Measurements from ENCODE around the gene UBE2S. TPM values are rescaled to one million over a fixed set of nuclear protein-coding genes. Genes with fewer than 3 reads are reported as not detected.

The UBE2S gene
- total RNA-seq, 3 donors from 2014 or later (not counting 1 experiment from before 2014, with no cell fraction given) = 60.2 to 107 (median 63.9) TPM

GRCh38 chr19:55390461-55390880 lies 17.1 kb downstream of the UBE2S start:
- Histone ChIP-seq H3K9me3 (ENCODE audit: control insufficient read depth, insufficient read depth, low read length) (no peaks in the 10 kb centered on the region), H3K27ac (ENCODE audit: low read length) (no peak overlapping the region), H3K4me3 (ENCODE audit: low read length) (no peak overlapping the region), H3K4me1 (ENCODE audit: control insufficient read depth, insufficient read depth, low read length) (peaks cover 42% of the 10 kb centered on the region), H3K27me3 (ENCODE audit: control insufficient read depth, insufficient read depth, low read length) (no peaks in the 10 kb centered on the region), H3K36me3 (ENCODE audit: control insufficient read depth, insufficient read depth, low read length) (peaks cover 43% of the 10 kb centered on the region)
- Mint-ChIP-seq H3K9me3 (no peaks in the 10 kb centered on the region), H3K27ac (peak overlapping the region in 1 of 2 donors; percentile 80), H3K4me3 (no peak overlapping the region), H3K27me3 (ENCODE audit: low read depth in 2 of 2) (no peaks in the 10 kb centered on the region), H3K36me3 (no peaks in the 10 kb centered on the region), H3K4me1 (peaks cover 31 to 52% of the 10 kb centered on the region in 2 donors)
- no peak for DNase-seq
- no peak for ATAC-seq
- TF ChIP-seq CTCF (IDR thresholded peaks at IDR 0.05) = no peak
- 89% methylated on average over 7 of the region's 7 CpGs for WGBS (ENCODE audit: insufficient coverage)
- intact Hi-C loops (cut with micrococcal nuclease) = no loop called here

GRCh38 chr19:55389386-55390317 lies 17.9 kb downstream of the UBE2S start:
- intact Hi-C loops (cut with micrococcal nuclease) = no loop called here
- no peaks in the 10 kb centered on the region for H3K9me3 ChIP-seq (ENCODE audit: control insufficient read depth, insufficient read depth, low read length)
- no peaks in the 10 kb centered on the region for H3K36me3 Mint-ChIP-seq
- no peak for DNase-seq
- no peak for ATAC-seq
- TF ChIP-seq CTCF (IDR thresholded peaks at IDR 0.05) = no peak
- H3K27me3 Mint-ChIP-seq (ENCODE audit: low read depth in 2 of 2) = no peaks in the 10 kb centered on the region
- no peak overlapping the region for H3K27ac ChIP-seq (ENCODE audit: low read length)
- H3K4me1 Mint-ChIP-seq = peaks cover 36 to 61% of the 10 kb centered on the region in 2 donors
- WGBS (ENCODE audit: insufficient coverage) = 91% methylated on average over 21 of the region's 21 CpGs
- H3K36me3 ChIP-seq (ENCODE audit: control insufficient read depth, insufficient read depth, low read length) = peaks cover 43% of the 10 kb centered on the region
- H3K27me3 ChIP-seq (ENCODE audit: control insufficient read depth, insufficient read depth, low read length) = no peaks in the 10 kb centered on the region
- H3K27ac Mint-ChIP-seq = peak overlapping the region; percentile 80 to 81
- no peaks in the 10 kb centered on the region for H3K9me3 Mint-ChIP-seq
- peak overlapping the region; percentile 49 for H3K4me3 Mint-ChIP-seq
- H3K4me3 ChIP-seq (ENCODE audit: low read length) = no peak overlapping the region
- H3K4me1 ChIP-seq (ENCODE audit: control insufficient read depth, insufficient read depth, low read length) = peaks cover 49% of the 10 kb centered on the region

GRCh38 chr19:55387736-55388497 lies 19.7 kb downstream of the UBE2S start:
- TF ChIP-seq CTCF (IDR thresholded peaks at IDR 0.05) = no peak
- H3K4me1 ChIP-seq (ENCODE audit: control insufficient read depth, insufficient read depth, low read length) = peaks cover 60% of the 10 kb centered on the region
- intact Hi-C loops (cut with micrococcal nuclease) = no loop called here
- DNase-seq (no peak), ATAC-seq (no peak)
- Mint-ChIP-seq H3K27ac (peak overlapping the region; percentile 94 to 100), H3K4me1 (peaks cover 42 to 67% of the 10 kb centered on the region in 2 donors), H3K27me3 (ENCODE audit: low read depth in 2 of 2) (no peaks in the 10 kb centered on the region), H3K9me3 (no peaks in the 10 kb centered on the region), H3K4me3 (peak overlapping the region; percentile 97), H3K36me3 (no peaks in the 10 kb centered on the region)
- H3K27ac ChIP-seq (ENCODE audit: low read length) = no peak overlapping the region
- no peaks in the 10 kb centered on the region for H3K9me3 ChIP-seq (ENCODE audit: control insufficient read depth, insufficient read depth, low read length)
- no peak overlapping the region for H3K4me3 ChIP-seq (ENCODE audit: low read length)
- H3K36me3 ChIP-seq (ENCODE audit: control insufficient read depth, insufficient read depth, low read length) = peaks cover 43% of the 10 kb centered on the region
- no peaks in the 10 kb centered on the region for H3K27me3 ChIP-seq (ENCODE audit: control insufficient read depth, insufficient read depth, low read length)
- WGBS (ENCODE audit: insufficient coverage) = 88% methylated on average over 23 of the region's 24 CpGs

All from natural killer cell (primary cell).